Urothelium cell line (cell line): ENCODE data around the gene CYB5D1.
"Not testable (repeated sequence)": the region's sequence is repeated elsewhere in the genome, so short reads cannot be mapped to it uniquely, and the experiment has no call there.

Experiments
- DNase-seq: peaks from one replicate; pipeline ENCODE4 v3.0.0; 2011; ENCODE audit warnings: low spot score, mixed read lengths
- FAIRE-seq: peaks from 2 replicates; lab custom pipeline; 2011; peaks lifted over from hg19 to GRCh38; lab: Jason Lieb, UNC

The CYB5D1 gene

GRCh38 chr17:7857713-7858521 is at the start of gene CYB5D1:
CYB5D1 (plus strand) TSS chr17:7858003; CDS start chr17:7858135, 132 bp downstream.
- peak; percentile 70 for DNase-seq
- FAIRE-seq = no peak

GRCh38 chr17:7809086-7809790 is 48.6 kb upstream of the CYB5D1 start:
- FAIRE-seq = no peak
- no peak for DNase-seq

GRCh38 chr17:7809791-7810343 is 47.9 kb upstream of the CYB5D1 start:
- DNase-seq, FAIRE-seq: not testable (repeated sequence)

GRCh38 chr17:7811251-7811650 is 46.6 kb upstream of the CYB5D1 start:
- DNase-seq (no peak), FAIRE-seq (no peak)

GRCh38 chr17:7814969-7815368 is 42.8 kb upstream of the CYB5D1 start:
- DNase-seq (no peak), FAIRE-seq (no peak)

- FAIRE-seq = no peak
These were observed 40.7 kb upstream of the CYB5D1 start for GRCh38 chr17:7816926-7817642.

GRCh38 chr17:7817643-7817964 is 40.2 kb upstream of the CYB5D1 start:
- no peak for DNase-seq
- FAIRE-seq = no peak

More at GRCh38 chr17:7816926-7817642, 40.7 kb upstream of the CYB5D1 start:
- DNase-seq = no peak

GRCh38 chr17:7818026-7818425 is 39.8 kb upstream of the CYB5D1 start:
- DNase-seq (no peak), FAIRE-seq (no peak)

GRCh38 chr17:7818746-7819645 is 38.8 kb upstream of the CYB5D1 start:
- no peak for DNase-seq
- FAIRE-seq = no peak

GRCh38 chr17:7820231-7820630 is 37.6 kb upstream of the CYB5D1 start:
- no peak for FAIRE-seq
- no peak for DNase-seq

GRCh38 chr17:7822126-7822525 is 35.7 kb upstream of the CYB5D1 start:
- DNase-seq (no peak), FAIRE-seq (no peak)

GRCh38 chr17:7823581-7824001 is 34.2 kb upstream of the CYB5D1 start:
- no peak for FAIRE-seq
- DNase-seq = no peak

- DNase-seq (no peak), FAIRE-seq (no peak)
These were observed 33.5 kb upstream of the CYB5D1 start for GRCh38 chr17:7824021-7824924.

- no peak for FAIRE-seq
- DNase-seq = no peak
These were observed 32.4 kb upstream of the CYB5D1 start for GRCh38 chr17:7825206-7825990.

GRCh38 chr17:7830616-7831015 is 27.2 kb upstream of the CYB5D1 start:
- DNase-seq (no peak), FAIRE-seq (no peak)

GRCh38 chr17:7831233-7831632 is 26.6 kb upstream of the CYB5D1 start:
- no peak for FAIRE-seq

GRCh38 chr17:7832431-7832830 is 25.4 kb upstream of the CYB5D1 start:
- DNase-seq (no peak), FAIRE-seq (no peak)

More at GRCh38 chr17:7831233-7831632, 26.6 kb upstream of the CYB5D1 start:
- DNase-seq = no peak

- FAIRE-seq (no peak), DNase-seq (no peak)
These were observed 24.6 kb upstream of the CYB5D1 start for GRCh38 chr17:7833011-7833794.
